OCI-LY3 (cell line): ENCODE measurements around the gene MYT1.

Experiments
- EZH2phosphoT487 ChIP-seq: fragments of 200-600 bp; shearing (Covaris generic); IDR thresholded peaks from 2 replicates; pipeline ENCODE4 v1.6.1; 2018; ENCODE audit warnings: antibody characterized with exemption, mixed run types, low read depth
- TF ChIP-seq, protein P1 (sequence below): fragments of 200-600, 300-600 bp; sonication (generic); IDR thresholded peaks from 2 replicates; pipeline ENCODE4 v1.5.1; 2014; ENCODE audit warnings: antibody characterized with exemption, low read length, low read depth

DNA sequence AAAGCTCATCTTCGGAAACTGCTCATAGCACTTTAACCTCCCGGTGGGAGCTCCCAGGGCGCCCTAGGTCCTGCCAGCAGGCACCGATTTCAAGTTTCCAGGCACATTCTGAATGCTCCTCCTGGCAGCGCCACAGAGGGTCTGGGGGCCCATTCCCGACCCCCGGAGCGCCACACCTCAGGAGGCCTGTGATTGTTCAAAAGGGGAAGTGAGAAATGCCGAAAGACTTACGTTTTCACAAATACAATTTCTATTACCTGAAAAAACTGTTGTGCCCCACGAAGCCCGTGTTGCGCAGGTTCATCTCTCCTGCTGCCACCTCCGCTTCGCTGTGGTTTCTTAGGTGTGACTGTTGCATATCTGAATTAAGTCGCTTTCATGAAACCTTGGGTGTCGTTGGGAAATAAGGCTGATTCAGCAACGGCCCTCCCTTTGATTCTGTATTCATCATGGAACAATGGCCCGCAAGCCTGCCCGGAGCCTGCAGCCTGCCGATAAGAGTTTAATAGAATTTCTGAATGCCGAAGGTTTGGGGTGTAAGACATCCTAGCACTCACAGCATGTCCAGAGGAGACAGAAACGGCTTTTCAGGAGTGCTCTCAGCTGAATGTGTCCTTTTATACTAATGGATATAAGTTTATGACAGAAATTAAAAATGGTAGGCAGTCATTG is 1.9 kb upstream of the MYT1 start:
- TF ChIP-seq, protein P1, sequence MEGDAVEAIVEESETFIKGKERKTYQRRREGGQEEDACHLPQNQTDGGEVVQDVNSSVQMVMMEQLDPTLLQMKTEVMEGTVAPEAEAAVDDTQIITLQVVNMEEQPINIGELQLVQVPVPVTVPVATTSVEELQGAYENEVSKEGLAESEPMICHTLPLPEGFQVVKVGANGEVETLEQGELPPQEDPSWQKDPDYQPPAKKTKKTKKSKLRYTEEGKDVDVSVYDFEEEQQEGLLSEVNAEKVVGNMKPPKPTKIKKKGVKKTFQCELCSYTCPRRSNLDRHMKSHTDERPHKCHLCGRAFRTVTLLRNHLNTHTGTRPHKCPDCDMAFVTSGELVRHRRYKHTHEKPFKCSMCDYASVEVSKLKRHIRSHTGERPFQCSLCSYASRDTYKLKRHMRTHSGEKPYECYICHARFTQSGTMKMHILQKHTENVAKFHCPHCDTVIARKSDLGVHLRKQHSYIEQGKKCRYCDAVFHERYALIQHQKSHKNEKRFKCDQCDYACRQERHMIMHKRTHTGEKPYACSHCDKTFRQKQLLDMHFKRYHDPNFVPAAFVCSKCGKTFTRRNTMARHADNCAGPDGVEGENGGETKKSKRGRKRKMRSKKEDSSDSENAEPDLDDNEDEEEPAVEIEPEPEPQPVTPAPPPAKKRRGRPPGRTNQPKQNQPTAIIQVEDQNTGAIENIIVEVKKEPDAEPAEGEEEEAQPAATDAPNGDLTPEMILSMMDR, result no peak
- no peak for TF ChIP-seq EZH2phosphoT487
